Upper lobe of left lung (tissue), 4 donors: Measurements from ENCODE around the gene ARHGEF40.

Experiments
- POLR2A ChIP-seq, 4 donors: fragments of 450-650 bp; IDR thresholded peaks; one replicate each; pipeline ENCODE4 v1.5.1; 2016 to 2017; ENCODE audit warnings: antibody characterized with exemption in 4 of 4, mild to moderate bottlenecking in 2 of 4
- TF ChIP-seq, protein P1 (sequence below), 6 experiments: fragments of 450-650 bp in 4 of 6; fragments of 200-600 bp in 2 of 6; sonication (generic) in 2 of 6; IDR thresholded peaks; one replicate each; pipeline ENCODE4 v1.5.1; 2016 to 2019; ENCODE audit warnings: antibody characterized with exemption in 6 of 6

DNA sequence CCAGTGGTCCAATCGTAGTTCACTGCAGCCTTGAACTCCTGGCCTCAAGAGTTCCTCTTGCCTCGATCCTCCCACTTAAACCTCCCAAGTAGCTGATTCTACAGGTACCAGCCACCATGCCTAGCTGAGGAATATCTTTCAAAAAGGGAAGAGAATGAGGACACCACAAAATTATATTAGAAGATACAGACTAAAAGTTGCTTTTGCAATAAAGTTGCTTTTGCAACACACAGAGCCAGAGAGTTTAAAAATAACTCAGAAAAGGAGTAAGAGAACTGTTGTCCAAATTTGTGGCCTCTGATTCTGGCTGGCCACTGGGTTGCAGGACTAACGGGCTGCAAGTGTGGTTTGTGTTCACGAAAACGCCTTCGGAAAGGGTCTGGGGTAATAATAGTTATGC, 50.6 kb downstream of the ARHGEF40 start:
- no peak for TF ChIP-seq POLR2A (IDR thresholded peaks at IDR 0.05)
- TF ChIP-seq, protein P1, sequence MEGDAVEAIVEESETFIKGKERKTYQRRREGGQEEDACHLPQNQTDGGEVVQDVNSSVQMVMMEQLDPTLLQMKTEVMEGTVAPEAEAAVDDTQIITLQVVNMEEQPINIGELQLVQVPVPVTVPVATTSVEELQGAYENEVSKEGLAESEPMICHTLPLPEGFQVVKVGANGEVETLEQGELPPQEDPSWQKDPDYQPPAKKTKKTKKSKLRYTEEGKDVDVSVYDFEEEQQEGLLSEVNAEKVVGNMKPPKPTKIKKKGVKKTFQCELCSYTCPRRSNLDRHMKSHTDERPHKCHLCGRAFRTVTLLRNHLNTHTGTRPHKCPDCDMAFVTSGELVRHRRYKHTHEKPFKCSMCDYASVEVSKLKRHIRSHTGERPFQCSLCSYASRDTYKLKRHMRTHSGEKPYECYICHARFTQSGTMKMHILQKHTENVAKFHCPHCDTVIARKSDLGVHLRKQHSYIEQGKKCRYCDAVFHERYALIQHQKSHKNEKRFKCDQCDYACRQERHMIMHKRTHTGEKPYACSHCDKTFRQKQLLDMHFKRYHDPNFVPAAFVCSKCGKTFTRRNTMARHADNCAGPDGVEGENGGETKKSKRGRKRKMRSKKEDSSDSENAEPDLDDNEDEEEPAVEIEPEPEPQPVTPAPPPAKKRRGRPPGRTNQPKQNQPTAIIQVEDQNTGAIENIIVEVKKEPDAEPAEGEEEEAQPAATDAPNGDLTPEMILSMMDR (IDR thresholded peaks at IDR 0.05), result no peak
